Adipocyte (in vitro differentiated cells): Measurements from ENCODE around the gene TPT1.

Experiments
- DNase-seq: peaks from one replicate; pipeline ENCODE4 v3.0.0-alpha.2; 2015; ENCODE audit warnings: low read depth
- H3K27me3 ChIP-seq: replicated peaks from 2 replicates; pipeline ENCODE4 v1.7.0; 2013; ENCODE audit warnings: mild to moderate bottlenecking, low read length, moderate library complexity; ENCODE audit not compliant: control insufficient read depth, insufficient read depth
- H3K36me3 ChIP-seq: 2 replicates; pipeline ENCODE4 v1.7.0; 2013; ENCODE audit warnings: low read length, mild to moderate bottlenecking, moderate library complexity; ENCODE audit not compliant: control insufficient read depth, insufficient read depth, severe bottlenecking
- H3K4me1 ChIP-seq: 2 replicates; pipeline ENCODE4 v1.7.0; 2013; ENCODE audit warnings: mild to moderate bottlenecking, low read length, moderate library complexity; ENCODE audit not compliant: control insufficient read depth, insufficient read depth
- H3K4me3 ChIP-seq: 2 replicates; pipeline ENCODE4 v1.7.0; 2013; ENCODE audit warnings: mild to moderate bottlenecking, low read length, moderate library complexity
- H3K9ac ChIP-seq: 2 replicates; pipeline ENCODE4 v1.7.0; 2013; ENCODE audit warnings: mild to moderate bottlenecking, low read length, moderate library complexity
- H3K9me3 ChIP-seq: 2 replicates; pipeline ENCODE4 v1.7.0; 2013; ENCODE audit warnings: mild to moderate bottlenecking, low read length, moderate library complexity; ENCODE audit not compliant: control insufficient read depth

The TPT1 gene

GRCh38 chr13:45316338-45316737, 24.6 kb downstream of the TPT1 start:
- Histone ChIP-seq H3K9ac (no peak overlapping the region), H3K9me3 (no peaks in the 10 kb centered on the region), H3K36me3 (no peaks in the 10 kb centered on the region), H3K4me3 (no peak overlapping the region), H3K27me3 (no peaks in the 10 kb centered on the region), H3K4me1 (peaks cover 10% of the 10 kb centered on the region)
- DNase-seq, result no peak

GRCh38 chr13:45315520-45316167, 25.3 kb downstream of the TPT1 start:
- no peaks in the 10 kb centered on the region for H3K9me3 ChIP-seq
- peaks cover 11% of the 10 kb centered on the region for H3K4me1 ChIP-seq
- no peaks in the 10 kb centered on the region for H3K36me3 ChIP-seq
- H3K9ac ChIP-seq, result no peak overlapping the region
- H3K27me3 ChIP-seq, result peaks cover 5% of the 10 kb centered on the region
- no peak overlapping the region for H3K4me3 ChIP-seq
- DNase-seq, result no peak

- no peak overlapping the region for H3K9ac ChIP-seq
- H3K9me3 ChIP-seq, result no peaks in the 10 kb centered on the region
- H3K36me3 ChIP-seq, result no peaks in the 10 kb centered on the region
- no peak for DNase-seq
- H3K4me1 ChIP-seq, result peaks cover 8% of the 10 kb centered on the region
- H3K4me3 ChIP-seq, result no peak overlapping the region
- H3K27me3 ChIP-seq, result peaks cover 10% of the 10 kb centered on the region
Observed at GRCh38 chr13:45314822-45315221, 26.2 kb downstream of the TPT1 start.

GRCh38 chr13:45310341-45311131, 30.4 kb downstream of the TPT1 start:
- peak overlapping the region; percentile 77 for H3K4me3 ChIP-seq
- H3K9ac ChIP-seq, result no peak overlapping the region
- no peak for DNase-seq
- H3K27me3 ChIP-seq, result peaks cover 10% of the 10 kb centered on the region
- no peaks in the 10 kb centered on the region for H3K36me3 ChIP-seq
- no peaks in the 10 kb centered on the region for H3K9me3 ChIP-seq
- peaks cover 6% of the 10 kb centered on the region for H3K4me1 ChIP-seq

- no peaks in the 10 kb centered on the region for H3K9me3 ChIP-seq
- DNase-seq, result no peak
- peaks cover 6% of the 10 kb centered on the region for H3K4me1 ChIP-seq
- peaks cover 10% of the 10 kb centered on the region for H3K27me3 ChIP-seq
- H3K4me3 ChIP-seq, result no peak overlapping the region
- no peaks in the 10 kb centered on the region for H3K36me3 ChIP-seq
- no peak overlapping the region for H3K9ac ChIP-seq
Observed at GRCh38 chr13:45306966-45307365, 34.0 kb downstream of the TPT1 start.

- Histone ChIP-seq H3K9ac (no peak overlapping the region), H3K36me3 (no peaks in the 10 kb centered on the region), H3K9me3 (no peaks in the 10 kb centered on the region), H3K4me3 (no peak overlapping the region), H3K4me1 (no peaks in the 10 kb centered on the region), H3K27me3 (peaks cover under 1% of the 10 kb centered on the region)
- DNase-seq, result no peak
Observed at GRCh38 chr13:45305079-45305478, 35.9 kb downstream of the TPT1 start.

GRCh38 chr13:45303866-45304265, 37.1 kb downstream of the TPT1 start:
- Histone ChIP-seq H3K4me3 (no peak overlapping the region), H3K36me3 (no peaks in the 10 kb centered on the region), H3K4me1 (no peaks in the 10 kb centered on the region), H3K27me3 (no peaks in the 10 kb centered on the region), H3K9ac (no peak overlapping the region), H3K9me3 (no peaks in the 10 kb centered on the region)
- no peak for DNase-seq

GRCh38 chr13:45303026-45303425, 38.0 kb downstream of the TPT1 start:
- H3K36me3 ChIP-seq, result no peaks in the 10 kb centered on the region
- no peaks in the 10 kb centered on the region for H3K4me1 ChIP-seq
- no peaks in the 10 kb centered on the region for H3K9me3 ChIP-seq
- no peak overlapping the region for H3K4me3 ChIP-seq
- no peaks in the 10 kb centered on the region for H3K27me3 ChIP-seq
- no peak for DNase-seq
- H3K9ac ChIP-seq, result no peak overlapping the region

- no peaks in the 10 kb centered on the region for H3K36me3 ChIP-seq
- no peak for DNase-seq
- H3K9me3 ChIP-seq, result no peaks in the 10 kb centered on the region
- H3K27me3 ChIP-seq, result no peaks in the 10 kb centered on the region
- H3K4me3 ChIP-seq, result no peak overlapping the region
- H3K9ac ChIP-seq, result no peak overlapping the region
- H3K4me1 ChIP-seq, result no peaks in the 10 kb centered on the region
Observed at GRCh38 chr13:45302507-45302906, 38.5 kb downstream of the TPT1 start.

GRCh38 chr13:45301263-45301662, 39.7 kb downstream of the TPT1 start:
- Histone ChIP-seq H3K27me3 (no peaks in the 10 kb centered on the region), H3K4me3 (no peak overlapping the region), H3K4me1 (no peaks in the 10 kb centered on the region), H3K9me3 (no peaks in the 10 kb centered on the region), H3K36me3 (no peaks in the 10 kb centered on the region), H3K9ac (no peak overlapping the region)
- DNase-seq, result no peak

GRCh38 chr13:45300190-45300985, 40.6 kb downstream of the TPT1 start:
- Histone ChIP-seq H3K36me3 (no peaks in the 10 kb centered on the region), H3K4me3 (no peak overlapping the region), H3K9me3 (no peaks in the 10 kb centered on the region), H3K27me3 (no peaks in the 10 kb centered on the region), H3K4me1 (no peaks in the 10 kb centered on the region), H3K9ac (no peak overlapping the region)
- DNase-seq, result no peak
